Measurements from ENCODE around the gene DEUP1.

Gene DEUP1

GRCh38 chr11:93480256-93480655, 149.7 kb downstream of the DEUP1 start:
- no peak for TF ChIP-seq CTCF (IDR thresholded peaks at IDR 0.05; ENCODE audit: borderline replicate concordance, extremely low read depth, low read length, poor library complexity, severe bottlenecking)
- no peak for TF ChIP-seq EZH2 (IDR thresholded peaks at IDR 0.05; ENCODE audit: borderline replicate concordance, low read depth, low read length, severe bottlenecking)
- Histone ChIP-seq H2AFZ (ENCODE audit: low read depth, low read length) (no peak overlapping the region), H3K36me3 (ENCODE audit: insufficient read depth, low read length) (peaks cover 15% of the 10 kb centered on the region), H3K27me3 (ENCODE audit: insufficient read depth, low read length, poor library complexity) (no peaks in the 10 kb centered on the region), H3K4me2 (ENCODE audit: insufficient read depth, low read length) (no peak overlapping the region), H3K4me1 (ENCODE audit: insufficient read depth, low read length) (no peaks in the 10 kb centered on the region), H3K79me2 (ENCODE audit: insufficient read depth, low read length) (no peaks in the 10 kb centered on the region), H4K20me1 (ENCODE audit: insufficient read depth, low read length) (no peaks in the 10 kb centered on the region), H3K9me3 (ENCODE audit: insufficient read depth, low read length, severe bottlenecking) (no peaks in the 10 kb centered on the region), H3K9ac (ENCODE audit: low read depth, low read length) (no peak overlapping the region), H3K4me3 (ENCODE audit: low read depth in 1 of 2, low read length in 2 of 2) (no peak overlapping the region), H3K27ac (ENCODE audit: low read length) (no peak overlapping the region)
- DNase-seq (no peak), ATAC-seq (ENCODE audit: insufficient read depth, low read depth) (no peak)

GRCh38 chr11:93480756-93481155, 150.2 kb downstream of the DEUP1 start:
- no peak overlapping the region for H2AFZ ChIP-seq (ENCODE audit: low read depth, low read length)
- no peaks in the 10 kb centered on the region for H3K27me3 ChIP-seq (ENCODE audit: insufficient read depth, low read length, poor library complexity)
- no peaks in the 10 kb centered on the region for H4K20me1 ChIP-seq (ENCODE audit: insufficient read depth, low read length)
- no peaks in the 10 kb centered on the region for H3K79me2 ChIP-seq (ENCODE audit: insufficient read depth, low read length)
- DNase-seq (no peak), ATAC-seq (ENCODE audit: insufficient read depth, low read depth) (no peak)
- peaks cover 17% of the 10 kb centered on the region for H3K36me3 ChIP-seq (ENCODE audit: insufficient read depth, low read length)
- H3K4me3 ChIP-seq (ENCODE audit: low read depth in 1 of 2, low read length in 2 of 2): no peak overlapping the region
- H3K4me2 ChIP-seq (ENCODE audit: insufficient read depth, low read length): no peak overlapping the region
- H3K9ac ChIP-seq (ENCODE audit: low read depth, low read length): no peak overlapping the region
- no peak overlapping the region for H3K27ac ChIP-seq (ENCODE audit: low read length)
- TF ChIP-seq EZH2 (IDR thresholded peaks at IDR 0.05; ENCODE audit: borderline replicate concordance, low read depth, low read length, severe bottlenecking): no peak
- H3K9me3 ChIP-seq (ENCODE audit: insufficient read depth, low read length, severe bottlenecking): no peaks in the 10 kb centered on the region
- H3K4me1 ChIP-seq (ENCODE audit: insufficient read depth, low read length): no peaks in the 10 kb centered on the region

- H3K36me3 ChIP-seq (ENCODE audit: insufficient read depth, low read length): peaks cover 21% of the 10 kb centered on the region
- H3K4me1 ChIP-seq (ENCODE audit: insufficient read depth, low read length): no peaks in the 10 kb centered on the region
- ATAC-seq (ENCODE audit: insufficient read depth, low read depth) (no peak), DNase-seq (no peak)
- no peaks in the 10 kb centered on the region for H4K20me1 ChIP-seq (ENCODE audit: insufficient read depth, low read length)
- H3K4me2 ChIP-seq (ENCODE audit: insufficient read depth, low read length): no peak overlapping the region
- H3K4me3 ChIP-seq (ENCODE audit: low read depth in 1 of 2, low read length in 2 of 2): no peak overlapping the region
- no peak overlapping the region for H3K9ac ChIP-seq (ENCODE audit: low read depth, low read length)
- H2AFZ ChIP-seq (ENCODE audit: low read depth, low read length): no peak overlapping the region
- no peaks in the 10 kb centered on the region for H3K79me2 ChIP-seq (ENCODE audit: insufficient read depth, low read length)
- no peak for TF ChIP-seq EZH2 (IDR thresholded peaks at IDR 0.05; ENCODE audit: borderline replicate concordance, low read depth, low read length, severe bottlenecking)
- TF ChIP-seq CTCF (IDR thresholded peaks at IDR 0.05; ENCODE audit: borderline replicate concordance, extremely low read depth, low read length, poor library complexity, severe bottlenecking): no peak
- H3K27ac ChIP-seq (ENCODE audit: low read length): no peak overlapping the region
- H3K27me3 ChIP-seq (ENCODE audit: insufficient read depth, low read length, poor library complexity): no peaks in the 10 kb centered on the region
- no peaks in the 10 kb centered on the region for H3K9me3 ChIP-seq (ENCODE audit: insufficient read depth, low read length, severe bottlenecking)
Measured at GRCh38 chr11:93481279-93481678, 150.7 kb downstream of the DEUP1 start.

- H3K9me3 ChIP-seq (ENCODE audit: insufficient read depth, low read length, severe bottlenecking): no peaks in the 10 kb centered on the region
- peaks cover 24% of the 10 kb centered on the region for H3K36me3 ChIP-seq (ENCODE audit: insufficient read depth, low read length)
- H3K9ac ChIP-seq (ENCODE audit: low read depth, low read length): no peak overlapping the region
- H4K20me1 ChIP-seq (ENCODE audit: insufficient read depth, low read length): no peaks in the 10 kb centered on the region
- H3K27ac ChIP-seq (ENCODE audit: low read length): no peak overlapping the region
- no peak overlapping the region for H3K4me3 ChIP-seq (ENCODE audit: low read depth in 1 of 2, low read length in 2 of 2)
- ATAC-seq (ENCODE audit: insufficient read depth, low read depth) (no peak), DNase-seq (no peak)
- no peaks in the 10 kb centered on the region for H3K27me3 ChIP-seq (ENCODE audit: insufficient read depth, low read length, poor library complexity)
- no peaks in the 10 kb centered on the region for H3K79me2 ChIP-seq (ENCODE audit: insufficient read depth, low read length)
- H3K4me2 ChIP-seq (ENCODE audit: insufficient read depth, low read length): no peak overlapping the region
- no peak overlapping the region for H2AFZ ChIP-seq (ENCODE audit: low read depth, low read length)
- no peaks in the 10 kb centered on the region for H3K4me1 ChIP-seq (ENCODE audit: insufficient read depth, low read length)
- no peak for TF ChIP-seq CTCF (IDR thresholded peaks at IDR 0.05; ENCODE audit: borderline replicate concordance, extremely low read depth, low read length, poor library complexity, severe bottlenecking)
- no peak for TF ChIP-seq EZH2 (IDR thresholded peaks at IDR 0.05; ENCODE audit: borderline replicate concordance, low read depth, low read length, severe bottlenecking)
Measured at GRCh38 chr11:93481696-93482095, 151.2 kb downstream of the DEUP1 start.

All from DND-41 (cell line).